Loucy (cell line): ENCODE data around the gene UBR4.

Source experiments
- H2AFZ ChIP-seq: fragments of 200-600 bp; sonication (generic); 2 replicates; pipeline ENCODE4 v1.6.0; 2016; ENCODE audit warnings: antibody characterized with exemption, mild to moderate bottlenecking, low read length, moderate library complexity
- H3F3A ChIP-seq: fragments of 200-600 bp; 2 replicates; pipeline ENCODE4 v1.6.0; 2016; ENCODE audit warnings: antibody characterized with exemption, low read depth, mild to moderate bottlenecking
- H3K27me3 ChIP-seq: fragments of 200-600 bp; sonication (generic); 2 replicates; pipeline ENCODE4 v1.6.1; 2014; ENCODE audit warnings: low read length, mild to moderate bottlenecking; ENCODE audit not compliant: insufficient read depth, poor library complexity, severe bottlenecking
- H3K36me3 ChIP-seq: fragments of 200-600 bp; sonication (generic); 2 replicates; pipeline ENCODE4 v1.6.1; 2016; ENCODE audit warnings: low read length; ENCODE audit not compliant: insufficient read depth
- H3K4me1 ChIP-seq: fragments of 200-600 bp; sonication (generic); 2 replicates; pipeline ENCODE4 v1.5.1; 2014; ENCODE audit warnings: low read length, mild to moderate bottlenecking; ENCODE audit not compliant: insufficient read depth, poor library complexity, severe bottlenecking
- H3K4me2 ChIP-seq: fragments of 200-600 bp; sonication (generic); 2 replicates; pipeline ENCODE4 v1.6.0; 2014; ENCODE audit warnings: antibody characterized with exemption, low read length, low read depth, mild to moderate bottlenecking; ENCODE audit not compliant: poor library complexity, severe bottlenecking
- H3K4me3 ChIP-seq: fragments of 200-600 bp; sonication (generic); 2 replicates; pipeline ENCODE4 v1.5.1; 2014; ENCODE audit warnings: low read length, mild to moderate bottlenecking, mixed read lengths; ENCODE audit not compliant: poor library complexity, severe bottlenecking
- H3K79me2 ChIP-seq: fragments of 200-600 bp; sonication (generic); 2 replicates; pipeline ENCODE4 v1.6.1; 2014; ENCODE audit warnings: low read length; ENCODE audit not compliant: insufficient read depth
- H3K9ac ChIP-seq: fragments of 200-600 bp; sonication (generic); 2 replicates; pipeline ENCODE4 v1.6.0; 2014; ENCODE audit warnings: mild to moderate bottlenecking, low read depth, low read length, moderate library complexity; ENCODE audit not compliant: poor library complexity, severe bottlenecking
- H3K9me2 ChIP-seq: fragments of 200-600 bp; sonication (generic); replicated peaks from 2 replicates; pipeline ENCODE4 v1.6.1; 2016; ENCODE audit warnings: low read depth, low read length, mixed read lengths
- H3K9me3 ChIP-seq: fragments of 200-600 bp; sonication (generic); 2 replicates; pipeline ENCODE4 v1.6.1; 2014; ENCODE audit warnings: mild to moderate bottlenecking, antibody characterized with exemption, low read length, low read depth; ENCODE audit not compliant: insufficient read depth
- H4K20me1 ChIP-seq: fragments of 200-600 bp; sonication (generic); 2 replicates; pipeline ENCODE4 v1.6.0; 2014; ENCODE audit warnings: antibody characterized with exemption, low read length, mild to moderate bottlenecking; ENCODE audit not compliant: insufficient read depth, poor library complexity, severe bottlenecking
- CTCF ChIP-seq: fragments of 200-600 bp; sonication (generic); conservative IDR thresholded peaks from 2 replicates; pipeline ENCODE4 v1.5.1; 2014; ENCODE audit warnings: mild to moderate bottlenecking, antibody characterized with exemption, low read length
- EZH2phosphoT487 ChIP-seq: fragments of 200-600 bp; IDR thresholded peaks from 2 replicates; pipeline ENCODE4 v1.6.1; 2018; ENCODE audit warnings: antibody characterized with exemption, mild to moderate bottlenecking, moderate library complexity, borderline replicate concordance

UBR4 gene

GRCh38 chr1:19164274-19165015 lies 45.6 kb downstream of the UBR4 start:
- H3K9me3 ChIP-seq, result no peaks in the 10 kb centered on the region
- no peaks in the 10 kb centered on the region for H3F3A ChIP-seq
- no peak overlapping the region for H3K4me3 ChIP-seq
- peaks cover 98% of the 10 kb centered on the region for H3K36me3 ChIP-seq
- no peak overlapping the region for H2AFZ ChIP-seq
- H3K27me3 ChIP-seq, result no peaks in the 10 kb centered on the region
- peaks cover 27% of the 10 kb centered on the region for H3K4me1 ChIP-seq
- H3K79me2 ChIP-seq, result peaks cover 4% of the 10 kb centered on the region
- TF ChIP-seq CTCF, result no peak
- TF ChIP-seq EZH2phosphoT487, result no peak
- H4K20me1 ChIP-seq, result no peaks in the 10 kb centered on the region
- H3K9ac ChIP-seq, result no peak overlapping the region
- H3K9me2 ChIP-seq, result no peaks in the 10 kb centered on the region
- no peak overlapping the region for H3K4me2 ChIP-seq

DNA sequence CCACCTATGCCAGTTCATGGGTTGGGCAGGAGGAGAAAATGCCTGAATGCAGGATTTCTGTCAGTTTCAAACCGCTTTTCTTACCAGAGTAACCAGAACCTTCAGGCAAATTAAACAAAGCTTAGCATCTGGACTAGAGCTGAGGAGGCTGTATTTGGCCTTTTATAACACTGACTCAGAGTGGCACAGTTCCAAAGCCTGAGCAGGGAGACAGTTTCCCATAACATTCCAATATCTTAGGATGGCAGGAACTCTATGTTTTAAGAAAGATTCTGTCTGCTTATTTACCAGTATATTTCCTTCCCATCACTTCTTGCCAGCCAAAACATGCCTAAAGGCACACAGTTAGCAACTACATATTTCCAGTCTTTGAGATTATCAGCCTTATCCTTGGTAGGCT lies 46.8 kb downstream of the UBR4 start:
- Histone ChIP-seq H3K9ac (no peak overlapping the region), H3K79me2 (peaks cover 4% of the 10 kb centered on the region), H3K4me1 (peaks cover 16% of the 10 kb centered on the region), H3K36me3 (peaks cover 99% of the 10 kb centered on the region), H3K27me3 (no peaks in the 10 kb centered on the region), H3F3A (no peaks in the 10 kb centered on the region), H2AFZ (no peak overlapping the region), H3K4me2 (no peak overlapping the region), H3K9me2 (no peaks in the 10 kb centered on the region), H3K4me3 (no peak overlapping the region), H4K20me1 (no peaks in the 10 kb centered on the region), H3K9me3 (no peaks in the 10 kb centered on the region)
- TF ChIP-seq CTCF, result no peak
- no peak for TF ChIP-seq EZH2phosphoT487

- Histone ChIP-seq H3K9me2 (no peaks in the 10 kb centered on the region), H3K9ac (no peak overlapping the region), H3K36me3 (peaks cover 100% of the 10 kb centered on the region), H3K4me2 (no peak overlapping the region), H3F3A (no peaks in the 10 kb centered on the region), H3K79me2 (no peaks in the 10 kb centered on the region; the same call in 1 of the 2 replicates), H3K9me3 (no peaks in the 10 kb centered on the region), H3K27me3 (no peaks in the 10 kb centered on the region), H3K4me3 (no peak overlapping the region), H3K4me1 (peaks cover 1% of the 10 kb centered on the region), H4K20me1 (no peaks in the 10 kb centered on the region), H2AFZ (no peak overlapping the region)
- no peak for TF ChIP-seq EZH2phosphoT487
- no peak for TF ChIP-seq CTCF
Measured at GRCh38 chr1:19160831-19161230, 49.2 kb downstream of the UBR4 start.
